Bone marrow (tissue), 2 donors: ENCODE results near the gene INO80C.
A peak's percentile ranks its signal among the peaks of the same experiment; 100 is the strongest.
"Not testable (repeated sequence)": the region's sequence is repeated elsewhere in the genome, so short reads cannot be mapped to it uniquely, and the experiment has no call there.

Experiments used
- DNase-seq, 2 donors: peaks; one replicate each; lab custom pipeline; 2025; lab: John Stamatoyannopoulos, UW

The INO80C gene

GRCh38 chr18:35459997-35460396, 37.8 kb downstream of the INO80C start:
- DNase-seq, result no peak

DNA sequence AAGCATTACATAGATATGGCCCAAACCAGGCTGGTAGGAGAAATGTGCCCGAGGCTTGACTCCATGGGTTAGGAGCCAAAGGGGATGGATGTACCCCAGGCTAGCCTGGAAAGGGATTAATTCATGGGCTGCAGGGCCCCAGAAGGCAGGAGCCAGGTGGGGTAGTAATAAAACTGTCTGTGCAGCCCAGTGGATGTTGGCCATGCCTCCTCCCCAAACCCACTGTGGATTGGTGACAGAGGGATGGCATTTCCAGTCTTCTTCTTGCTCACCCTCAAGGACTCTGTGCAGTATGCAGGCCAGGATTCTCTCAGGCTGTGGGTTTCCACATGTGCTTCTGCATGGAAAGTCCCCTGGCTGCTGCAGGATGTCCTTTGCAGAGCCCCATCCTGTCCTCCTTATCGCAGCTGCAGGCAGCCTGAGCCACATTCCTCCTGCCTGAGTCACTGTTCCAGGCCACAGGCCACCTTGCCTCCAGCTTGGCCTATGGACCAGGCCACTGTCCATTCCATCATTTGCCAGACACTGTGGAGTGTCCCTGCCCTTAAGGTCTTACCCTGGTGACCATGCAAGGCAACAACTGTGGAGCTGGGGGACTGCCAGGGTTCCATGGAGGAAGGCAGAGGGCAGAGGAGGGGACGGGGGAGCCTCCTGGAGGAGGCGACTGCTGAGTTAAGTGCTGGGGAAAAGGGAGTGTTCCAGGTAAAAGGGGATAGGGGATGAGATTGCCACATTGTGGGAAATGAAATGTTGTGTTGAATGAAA, 38.9 kb downstream of the INO80C start:
- DNase-seq, result peak in 1 of 2 donors; percentile 74

GRCh38 chr18:35458271-35458670, 39.5 kb downstream of the INO80C start:
- DNase-seq, result no peak

- DNase-seq, result no peak
Measured at GRCh38 chr18:35457140-35457704, 40.5 kb downstream of the INO80C start.

DNA sequence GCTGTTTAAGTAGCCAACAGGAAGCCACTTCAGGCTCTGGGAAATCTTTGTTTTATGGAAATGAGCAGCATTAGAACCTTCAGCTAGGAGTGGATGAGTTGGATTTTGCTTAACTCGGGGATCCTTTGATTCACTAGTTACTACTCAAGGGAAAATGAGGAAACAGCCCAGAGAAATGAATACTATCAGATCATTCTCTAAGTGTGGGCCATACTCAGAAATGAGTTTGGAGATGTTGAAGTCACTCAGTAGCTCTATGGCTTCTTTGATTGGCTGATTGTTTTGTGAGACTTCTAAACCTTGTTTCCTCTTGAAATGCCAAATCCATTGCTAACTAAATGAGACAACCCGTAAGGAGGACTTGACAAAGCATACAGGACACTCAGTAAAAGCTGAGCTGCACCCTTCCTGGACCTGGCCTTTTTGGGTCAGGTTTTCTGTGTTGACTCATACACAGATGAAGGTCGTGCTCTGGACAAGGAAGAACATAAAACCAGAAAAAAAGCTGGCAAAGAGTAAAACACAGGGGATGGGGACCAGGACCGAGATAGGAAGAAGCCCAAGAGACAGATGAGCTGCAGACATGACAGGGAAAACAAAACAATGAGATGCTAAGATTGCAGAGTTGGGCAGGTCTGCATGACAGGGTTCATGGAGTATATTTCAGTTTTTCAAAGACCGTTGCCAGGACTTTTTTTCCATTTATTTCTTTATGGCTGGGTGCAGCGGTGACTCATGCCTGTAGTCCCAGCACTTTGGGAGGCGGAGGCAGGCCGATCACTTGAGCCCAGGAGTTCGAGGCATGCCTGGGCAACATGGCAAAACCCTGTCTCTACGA, 41.6 kb downstream of the INO80C start:
- no peak for DNase-seq

DNA sequence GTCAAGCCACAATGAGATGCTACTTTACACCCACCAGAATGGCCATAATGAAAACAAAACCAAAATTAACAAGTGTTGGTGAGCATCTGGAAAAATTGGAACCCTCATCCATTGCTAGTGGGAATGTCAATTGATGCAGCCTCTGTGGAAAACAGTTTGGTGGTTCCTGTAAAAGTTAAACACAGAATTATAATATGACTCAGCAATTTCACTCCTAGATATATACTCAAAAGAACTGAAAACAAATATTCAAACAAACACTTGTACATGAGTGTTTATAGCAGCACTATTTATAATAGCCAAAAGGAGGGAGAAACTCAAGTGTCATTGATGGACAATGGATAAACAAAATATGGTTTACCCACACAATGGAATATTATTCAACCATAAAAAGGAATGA, 43.0 kb downstream of the INO80C start:
- no peak for DNase-seq

DNA sequence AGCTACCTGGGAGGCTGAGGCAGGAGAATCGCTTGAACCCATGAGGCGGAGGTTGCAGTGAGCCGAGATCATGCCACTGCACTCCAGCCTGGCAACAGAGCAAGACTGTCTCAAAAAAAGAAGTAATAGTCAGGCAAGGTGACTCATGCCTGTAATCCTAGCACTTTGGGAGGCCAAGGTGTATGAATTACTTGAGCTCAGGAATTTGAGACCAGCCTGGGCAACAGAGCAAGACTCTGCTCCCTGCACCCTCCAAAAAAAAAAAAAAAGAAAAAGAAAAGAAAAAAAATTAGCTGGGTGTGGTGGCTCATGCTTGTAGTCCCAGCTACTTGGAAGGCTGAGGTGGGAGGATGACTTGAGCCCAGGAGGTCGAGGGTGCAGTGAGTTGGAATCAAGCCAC, 44.7 kb downstream of the INO80C start:
- not testable (repeated sequence) for DNase-seq

DNA sequence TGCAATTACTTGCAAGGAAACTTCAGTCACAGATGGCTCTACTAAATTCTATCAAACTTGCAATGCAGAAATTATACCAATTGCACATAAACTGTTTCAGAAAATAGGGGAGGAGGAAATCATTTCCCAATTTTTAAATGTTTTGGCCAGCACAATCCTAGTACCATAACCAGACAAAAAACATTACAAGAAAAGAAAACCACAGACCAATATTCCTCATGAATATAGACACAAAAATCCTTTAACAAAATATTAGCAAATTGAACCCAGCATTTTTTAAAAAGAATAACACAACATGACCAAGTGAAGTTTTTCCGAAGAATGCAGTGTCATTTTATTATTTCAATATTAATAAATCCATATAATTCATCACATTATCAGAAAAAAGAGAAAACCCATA, 45.8 kb downstream of the INO80C start:
- no peak for DNase-seq

DNA sequence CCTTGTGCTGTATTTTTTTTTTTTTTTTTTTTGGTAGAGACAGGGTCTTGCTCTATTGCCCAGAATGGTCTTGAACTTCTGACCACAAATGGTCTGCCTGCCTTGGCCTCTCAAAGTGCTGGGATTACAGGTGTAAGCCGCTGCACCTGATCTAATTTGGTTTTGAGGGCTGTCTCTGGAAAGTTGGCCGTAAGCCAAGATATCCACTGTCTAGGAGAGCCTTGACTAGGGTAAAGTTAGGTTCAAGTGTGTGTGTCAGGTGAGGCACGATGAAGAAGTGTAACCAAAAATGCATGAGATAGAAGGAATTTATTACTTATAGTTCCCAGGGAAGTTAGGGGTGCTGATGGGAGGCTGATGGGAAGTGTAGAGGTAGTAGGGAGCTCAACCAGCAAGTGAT, 46.7 kb downstream of the INO80C start:
- no peak for DNase-seq

DNA sequence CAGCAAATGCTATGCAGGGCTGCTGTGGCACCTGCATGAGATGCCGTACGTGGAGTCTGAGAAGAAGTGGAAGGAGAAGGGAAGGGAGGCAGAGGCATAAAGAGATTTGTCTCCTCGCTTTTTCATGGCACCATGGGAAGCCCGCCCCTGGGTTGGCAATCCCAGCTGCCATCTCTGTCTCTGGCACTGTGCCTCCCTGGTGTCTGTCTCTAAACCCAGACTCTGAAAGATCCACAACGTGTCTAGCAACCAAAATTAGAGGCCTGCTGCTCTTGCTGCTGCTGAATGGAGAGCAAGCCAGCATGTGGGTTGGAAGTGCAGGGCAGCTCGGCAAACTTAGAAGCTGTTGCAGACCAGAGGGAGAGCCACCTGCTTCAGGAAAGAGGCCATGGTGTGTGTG, 53.1 kb downstream of the INO80C start:
- DNase-seq, result no peak

- DNase-seq, result no peak
Measured at GRCh38 chr18:35443847-35444246, 53.9 kb downstream of the INO80C start.

GRCh38 chr18:35443434-35443833, 54.3 kb downstream of the INO80C start:
- DNase-seq, result peak in 1 of 2 donors; percentile 46

DNA sequence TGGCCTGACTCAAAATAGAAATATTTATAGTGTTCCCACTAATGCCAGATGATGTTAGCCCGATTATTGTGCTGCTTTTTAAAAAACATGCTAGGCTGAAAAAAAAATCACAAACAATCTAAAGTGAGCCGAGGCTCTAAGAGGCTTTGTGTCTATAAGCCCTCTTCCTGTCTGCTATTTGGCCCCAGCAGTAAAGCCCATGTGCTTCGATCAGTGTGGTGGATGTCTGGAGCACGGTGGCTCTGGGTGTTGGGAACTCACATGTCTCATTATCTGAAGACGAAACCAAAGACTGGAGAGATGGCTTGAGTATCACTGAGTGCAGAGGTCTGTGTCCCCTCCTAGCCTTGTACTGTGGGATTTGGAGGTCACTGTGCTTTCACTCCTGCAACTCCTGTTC, 55.1 kb downstream of the INO80C start:
- no peak for DNase-seq

DNA sequence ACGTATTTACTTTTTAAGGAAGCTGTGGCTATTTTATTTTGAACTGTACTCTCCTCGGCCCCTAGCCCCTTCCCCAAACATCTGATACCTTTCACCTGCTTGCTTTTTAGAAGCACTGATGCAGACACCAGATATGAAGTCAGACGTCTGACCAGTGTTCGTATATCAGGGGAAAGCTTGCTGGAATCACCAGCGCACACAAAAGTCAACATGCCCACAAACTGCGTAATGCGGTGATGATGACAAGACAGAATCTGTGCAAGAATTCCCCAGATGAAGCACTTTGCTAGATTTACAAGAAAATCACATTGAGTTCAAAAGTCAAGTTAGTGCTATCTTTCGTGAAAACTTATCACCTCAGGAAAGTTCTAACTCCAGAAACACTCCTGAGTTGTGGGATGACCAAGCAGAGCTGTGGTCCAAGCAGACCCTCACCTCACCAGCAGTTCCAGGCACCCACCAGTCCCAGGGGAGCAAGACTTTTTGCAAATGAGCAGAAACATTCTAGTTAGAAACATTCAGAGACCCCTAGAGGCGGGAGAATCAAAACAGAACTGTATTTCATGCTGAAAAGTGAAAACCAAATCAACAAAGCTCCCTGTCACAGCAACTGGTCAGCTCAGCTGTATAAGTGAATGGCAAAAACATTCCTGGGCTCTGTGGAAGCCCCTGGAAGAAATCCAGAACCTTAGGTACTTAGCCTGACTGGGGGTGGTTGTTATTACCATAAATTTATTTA, 55.7 kb downstream of the INO80C start:
- DNase-seq, result no peak

GRCh38 chr18:35438480-35439234, 59.1 kb downstream of the INO80C start:
- no peak for DNase-seq

DNA sequence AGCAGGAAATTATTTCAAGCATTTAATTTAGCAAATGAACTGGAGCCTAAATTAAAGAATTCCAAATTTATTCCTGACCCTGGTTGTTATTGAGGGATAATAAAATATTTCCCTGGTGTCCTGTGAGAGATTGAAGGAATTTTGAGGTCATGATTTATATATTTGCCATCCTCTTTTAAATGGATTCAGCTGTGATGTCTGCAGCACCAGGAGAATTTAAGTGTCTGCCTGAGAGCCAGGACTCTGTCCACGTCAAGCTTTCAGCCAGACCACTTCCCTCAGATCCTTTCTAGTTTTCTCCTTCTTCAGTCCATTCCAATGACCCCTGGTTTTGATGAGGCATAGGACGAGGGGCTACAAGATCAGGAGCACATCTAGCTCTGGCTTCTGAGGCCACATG, 59.9 kb downstream of the INO80C start:
- no peak for DNase-seq

GRCh38 chr18:35436076-35436649, 61.6 kb downstream of the INO80C start:
- no peak for DNase-seq

GRCh38 chr18:35435401-35435800, 62.4 kb downstream of the INO80C start:
- DNase-seq, result no peak

DNA sequence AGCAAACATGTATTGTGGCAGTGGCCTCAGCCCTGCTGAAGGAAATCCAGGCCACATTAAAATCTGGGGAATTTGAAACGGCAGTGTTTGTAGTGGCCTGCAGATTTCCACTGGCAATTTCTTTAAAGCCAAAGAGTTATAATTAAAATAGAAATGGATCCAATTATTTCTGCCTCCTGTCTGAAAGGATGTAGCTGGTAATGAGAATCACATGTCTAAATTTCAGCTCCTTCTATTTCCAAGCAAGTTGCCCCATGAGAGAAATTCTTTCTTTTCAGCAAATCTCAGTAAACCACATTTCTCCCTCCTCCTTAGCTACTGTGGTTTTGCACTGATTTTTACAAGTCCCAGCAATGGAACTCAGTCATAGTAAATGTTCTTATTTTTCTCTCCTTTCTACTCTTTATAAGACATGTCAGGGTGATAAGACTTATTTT, 65.2 kb downstream of the INO80C start:
- DNase-seq, result no peak

GRCh38 chr18:35431374-35431741, 66.4 kb downstream of the INO80C start:
- no peak for DNase-seq

DNA sequence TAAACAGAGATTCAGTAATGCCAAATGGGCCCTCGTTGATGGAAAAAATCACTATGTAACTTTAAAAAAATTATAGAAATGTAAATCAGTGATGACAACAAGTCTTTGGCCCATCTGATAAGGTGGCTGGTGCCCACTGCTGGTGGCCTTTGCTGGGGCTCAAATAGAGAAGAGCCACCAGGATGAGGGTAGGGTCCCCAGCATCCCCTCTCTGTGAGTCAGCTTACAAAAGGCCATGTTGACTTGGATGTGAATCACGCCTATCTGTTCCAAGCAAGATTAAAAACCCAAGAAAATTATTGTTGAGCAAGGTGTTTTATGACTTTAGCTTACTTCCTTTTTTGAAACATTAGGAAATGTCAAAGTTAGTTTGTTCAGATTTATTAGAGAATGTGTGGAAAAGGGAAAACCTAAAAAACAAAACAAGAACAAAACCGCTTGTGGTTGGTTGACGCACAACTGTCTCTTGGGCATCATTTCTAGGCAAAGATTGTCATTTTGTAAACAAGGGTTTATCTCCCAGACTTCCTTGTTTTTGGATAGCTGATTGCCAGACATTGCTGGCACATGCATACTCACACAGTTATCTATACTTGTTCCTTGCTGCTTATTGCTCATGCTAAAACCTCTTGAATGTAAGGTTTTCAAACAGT, 66.9 kb downstream of the INO80C start:
- DNase-seq, result peak in 1 of 2 donors; percentile 11
